Prostate gland (tissue), 2 donors: Measurements from ENCODE around the gene CCDC106. TPM values are rescaled to one million over a fixed set of nuclear protein-coding genes. Genes with fewer than 3 reads are reported as not detected.

Experiments used
- DNase-seq: peaks from one replicate; pipeline ENCODE4 v3.0.0-alpha.2; 2019; ENCODE audit warnings: low spot score
- H3K27ac ChIP-seq, 2 donors: fragments of 200-600 bp; sonication (generic); 2 replicates each; pipeline ENCODE4 v1.5.1; 2017 to 2019
- H3K27me3 ChIP-seq: fragments of 200-600 bp; sonication (generic); replicated peaks from 2 replicates; pipeline ENCODE4 v1.5.1; 2019; ENCODE audit not compliant: insufficient read depth
- H3K36me3 ChIP-seq, 2 donors: fragments of 200-600 bp; sonication (generic); 1 replicate in 1 of 2; 2 replicates in 1 of 2; pipeline versions ENCODE4 v1.5.1 to v1.8.1; 2017 to 2019
- H3K4me1 ChIP-seq: fragments of 200-600 bp; sonication (generic); replicated peaks from 2 replicates; pipeline ENCODE4 v1.5.1; 2019
- H3K4me3 ChIP-seq, 2 donors: fragments of 200-600 bp; sonication (generic); 2 replicates each; pipeline ENCODE4 v1.5.1; 2017 to 2019
- H3K9me3 ChIP-seq: fragments of 200-600 bp; sonication (generic); 2 replicates; pipeline ENCODE4 v1.5.1; 2017
- CTCF ChIP-seq, 4 experiments: fragments of 200-600 bp in 2 of 4; fragments of 450-650 bp in 2 of 4; sonication (generic) in 2 of 4; IDR thresholded peaks; 1 replicate in 3 of 4; 2 replicates in 1 of 4; pipeline ENCODE4 v1.5.1; 2016 to 2019; ENCODE audit warnings: antibody characterized with exemption in 4 of 4, mild to moderate bottlenecking in 2 of 4, moderate library complexity in 2 of 4
- POLR2A ChIP-seq: fragments of 450-650 bp; IDR thresholded peaks from one replicate; pipeline ENCODE4 v1.6.1; 2016; ENCODE audit warnings: antibody characterized with exemption, mild to moderate bottlenecking
- POLR2AphosphoS5 ChIP-seq: sonication (generic); formaldehyde crosslinking; IDR thresholded peaks from one replicate; pipeline ENCODE4 v1.6.1; 2017; ENCODE audit warnings: antibody characterized with exemption
- WGBS: methylation state at CpG from one replicate; pipeline ENCODE4 v1.1.5; 2018; 5-methylcytosine and 5-hydroxymethylcytosine counted together
- intact Hi-C: fragments of 100-400 bp; cut with DNase I; formaldehyde crosslinking; loops from one replicate; pipeline ENCODE4 v1.14.2; 2022
- total RNA-seq, 2 donors: library from RNA; depleted of rRNA; stranded (reverse); fragments of >200 nt; gene quantifications; one replicate each; pipeline ENCODE4 v1.1.0, GENCODE V29; 2016

The CCDC106 gene
- total RNA-seq, 2 donors from 2014 or later, result 17.7 to 70.2 TPM

DNA sequence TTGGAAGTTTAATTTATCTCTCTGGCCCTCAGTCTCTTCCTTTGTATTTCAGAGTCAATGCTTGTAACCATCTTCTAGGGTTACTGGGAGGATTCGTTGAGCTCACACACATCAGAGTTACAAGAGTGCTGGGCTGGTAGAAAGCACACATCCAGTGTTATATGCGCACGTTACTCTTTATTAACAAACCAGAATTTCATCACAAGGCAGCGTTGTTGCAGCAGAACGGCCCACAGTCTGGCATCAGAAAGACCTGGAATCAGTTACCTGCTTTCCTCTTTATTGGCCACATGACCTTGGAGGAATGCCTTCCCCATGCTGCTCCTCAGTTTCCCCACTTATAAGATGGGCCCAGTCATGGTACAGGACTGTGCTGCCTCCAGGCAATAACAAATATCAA, 38.7 kb upstream of the CCDC106 start:
- H3K9me3 ChIP-seq, result no peaks in the 10 kb centered on the region
- WGBS, result 93% methylated on average over 5 of the region's 5 CpGs
- no peak overlapping the region for H3K27ac ChIP-seq
- peaks cover 6% of the 10 kb centered on the region for H3K4me1 ChIP-seq
- no peak for TF ChIP-seq POLR2AphosphoS5
- no peak for TF ChIP-seq CTCF (IDR thresholded peaks at IDR 0.05)
- TF ChIP-seq POLR2A, result no peak
- no peak for DNase-seq
- intact Hi-C loops, result loop anchor here (5.0 to 10.0 kb wide), 2 partner anchors 92 to 495 kb away; partner anchors contain the start of gene PPP1R12C
- no peak overlapping the region for H3K4me3 ChIP-seq
- H3K36me3 ChIP-seq, result no peaks in the 10 kb centered on the region
- no peaks in the 10 kb centered on the region for H3K27me3 ChIP-seq

DNA sequence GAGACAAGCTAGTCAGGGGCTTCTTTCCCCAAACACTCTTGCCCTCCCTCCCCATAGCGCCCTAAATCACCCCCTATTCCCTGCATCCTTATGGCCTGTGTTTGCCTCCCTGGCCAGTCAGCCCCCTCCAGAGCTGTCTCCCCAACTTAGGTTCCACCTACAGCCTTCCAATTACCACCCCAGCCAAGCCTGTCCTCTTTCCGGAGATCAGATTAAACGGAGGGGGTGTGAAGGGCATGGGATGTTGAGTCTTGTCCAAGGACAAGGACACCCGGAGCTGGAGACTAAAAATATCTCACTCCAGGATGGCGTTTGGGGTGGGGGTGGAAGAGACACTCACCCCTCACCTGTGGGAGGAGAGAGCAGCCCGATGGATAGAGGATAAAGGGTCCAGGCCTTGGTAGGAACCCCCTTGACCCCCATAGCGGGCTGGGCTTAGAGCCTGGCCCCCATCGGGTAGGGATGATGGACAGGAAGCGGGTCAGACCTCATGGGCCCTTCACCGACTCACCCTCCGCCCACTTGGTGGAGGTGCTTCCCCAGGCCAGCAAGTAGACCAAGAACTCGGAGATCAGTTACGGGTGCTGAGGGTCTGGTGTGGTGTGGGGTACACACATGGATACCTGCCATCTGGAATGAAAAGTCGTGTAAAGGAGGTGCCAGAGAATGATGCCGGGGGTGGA, 36.6 kb upstream of the CCDC106 start:
- no peaks in the 10 kb centered on the region for H3K27me3 ChIP-seq
- H3K4me1 ChIP-seq, result peaks cover 4% of the 10 kb centered on the region
- no peak overlapping the region for H3K4me3 ChIP-seq
- no peak overlapping the region for H3K27ac ChIP-seq
- H3K36me3 ChIP-seq, result peaks cover 5 to 15% of the 10 kb centered on the region in 2 donors
- TF ChIP-seq POLR2A (no peak), CTCF (IDR thresholded peaks at IDR 0.05) (no peak), POLR2AphosphoS5 (no peak)
- no peaks in the 10 kb centered on the region for H3K9me3 ChIP-seq
- intact Hi-C loops, result no loop called here
- WGBS, result 66% methylated on average over 15 of the region's 15 CpGs
- DNase-seq, result no peak

DNA sequence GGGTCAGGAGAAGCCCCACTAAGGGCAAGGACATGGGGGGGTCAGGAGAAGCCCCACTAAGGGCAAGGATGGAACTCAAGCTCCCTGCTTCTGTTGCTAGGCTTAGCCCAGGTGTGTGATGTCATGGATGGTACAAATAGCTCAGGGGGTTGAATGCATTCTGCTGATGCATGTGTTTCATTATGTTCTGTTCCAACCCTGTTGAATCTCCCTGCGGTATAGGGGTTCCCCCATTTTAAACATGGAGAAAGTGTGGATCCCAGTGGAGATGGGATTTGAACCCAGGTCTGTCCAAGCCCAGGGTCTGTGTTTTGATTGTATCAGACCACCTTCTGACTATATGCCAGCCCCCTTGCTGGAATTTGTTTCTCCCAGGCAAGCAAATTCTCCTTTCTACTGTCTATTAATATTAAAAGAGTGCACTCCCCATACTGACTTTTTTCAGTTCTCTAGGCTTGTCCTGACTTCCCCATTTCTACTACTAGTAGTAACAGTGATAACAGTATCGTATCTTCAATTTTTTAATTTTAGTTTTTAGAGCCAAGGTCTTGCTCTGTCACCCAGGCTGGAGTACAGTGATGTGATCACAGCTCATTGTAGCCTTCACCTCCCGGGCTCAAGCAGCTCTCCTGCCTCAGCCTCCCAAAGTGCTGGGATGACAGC, 35.9 kb upstream of the CCDC106 start:
- intact Hi-C loops, result no loop called here
- Histone ChIP-seq H3K27ac (no peak overlapping the region), H3K4me1 (no peaks in the 10 kb centered on the region), H3K9me3 (no peaks in the 10 kb centered on the region), H3K27me3 (no peaks in the 10 kb centered on the region), H3K36me3 (peaks cover 6 to 19% of the 10 kb centered on the region in 2 donors), H3K4me3 (no peak overlapping the region)
- 83% methylated on average over 3 of the region's 3 CpGs for WGBS
- DNase-seq, result no peak
- TF ChIP-seq CTCF (IDR thresholded peaks at IDR 0.05) (no peak), POLR2A (no peak), POLR2AphosphoS5 (no peak)

DNA sequence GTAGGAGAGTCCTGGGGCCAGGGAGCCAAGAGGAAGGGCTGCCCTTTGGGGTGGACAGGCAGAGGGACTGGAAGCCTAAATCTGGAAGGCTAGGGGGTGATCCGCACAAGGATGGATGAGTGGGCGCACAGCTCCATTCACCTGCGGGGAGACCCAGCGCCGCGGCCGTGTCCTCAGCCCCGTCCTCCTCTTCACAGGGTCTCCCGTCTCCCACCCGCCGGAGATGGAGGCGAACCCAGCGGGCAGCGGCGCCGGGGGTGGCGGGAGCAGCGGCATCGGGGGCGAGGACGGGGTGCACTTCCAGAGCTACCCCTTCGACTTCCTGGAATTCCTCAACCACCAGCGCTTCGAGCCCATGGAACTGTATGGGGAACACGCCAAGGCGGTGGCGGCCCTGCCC, 34.6 kb upstream of the CCDC106 start:
- no peak overlapping the region for H3K4me3 ChIP-seq
- intact Hi-C loops, result no loop called here
- TF ChIP-seq POLR2AphosphoS5 (no peak), CTCF (IDR thresholded peaks at IDR 0.05) (no peak), POLR2A (no peak)
- no peak for DNase-seq
- H3K36me3 ChIP-seq, result peaks cover 6 to 19% of the 10 kb centered on the region in 2 donors
- H3K27me3 ChIP-seq, result no peaks in the 10 kb centered on the region
- no peaks in the 10 kb centered on the region for H3K4me1 ChIP-seq
- H3K9me3 ChIP-seq, result no peaks in the 10 kb centered on the region
- 93% methylated on average over 27 of the region's 27 CpGs for WGBS
- no peak overlapping the region for H3K27ac ChIP-seq
